ENCODE results near the gene CISD1. TPM values are rescaled to one million over a fixed set of nuclear protein-coding genes. Genes with fewer than 3 reads are reported as not detected.

The CISD1 gene
- total and polyA plus RNA-seq, 9 of the 15 experiments (the other 6 are each of a cell fraction or from before 2014, with no cell fraction given), result 35.8 to 342 (median 118) TPM

Other genes with a start within 250 kb of the CISD1 start
- 2.5 and 2.6 TPM in 2 replicates for gene IPMK, start 1.3 kb upstream of the CISD1 start, total RNA-seq (2014; rRNA removed)
- 4.2 and 4.9 TPM in 2 replicates for gene IPMK, start 1.3 kb upstream of the CISD1 start, total RNA-seq (2014; rRNA removed; fragmentation: Illumina TruSeq; extraction: Trizol)
- gene IPMK, start 1.3 kb upstream of the CISD1 start, total RNA-seq (2015; rRNA removed; fragmentation: Illumina TruSeq; extraction: Trizol), result 4.4 and 4.8 TPM in 2 replicates
- 3.5 and 3.6 TPM in 2 replicates for gene IPMK, start 1.3 kb upstream of the CISD1 start, total RNA-seq (2021)
- 1.7 and 2.7 TPM in 2 replicates for gene IPMK, start 1.3 kb upstream of the CISD1 start, polyA plus RNA-seq (2011; rRNA removed)
- 2.6 and 2.8 TPM in 2 replicates for gene IPMK, start 1.3 kb upstream of the CISD1 start, polyA plus RNA-seq (2014; fragmentation: Illumina TruSeq; extraction: Trizol)
- gene IPMK, start 1.3 kb upstream of the CISD1 start, polyA plus RNA-seq (2014; fragmentation: Nextera tagmentation; extraction: Ambion mirVana), result 1 to 10 TPM in 1 of 2 experiments, under 1 TPM in 1; 0.98 to 1.6 TPM
- gene IPMK, start 1.3 kb upstream of the CISD1 start, polyA plus RNA-seq (2014; rRNA removed), result 1.4 and 1.6 TPM in 2 replicates
- gene UBE2D1, start 65.8 kb downstream of the CISD1 start, total RNA-seq (2014; rRNA removed), result 5.3 and 6.2 TPM in 2 replicates
- 15.8 and 18.3 TPM in 2 replicates for gene UBE2D1, start 65.8 kb downstream of the CISD1 start, total RNA-seq (2014; rRNA removed; fragmentation: Illumina TruSeq; extraction: Trizol)
- gene UBE2D1, start 65.8 kb downstream of the CISD1 start, total RNA-seq (2015; rRNA removed; fragmentation: Illumina TruSeq; extraction: Trizol), result 16.6 and 17.8 TPM in 2 replicates
- gene UBE2D1, start 65.8 kb downstream of the CISD1 start, total RNA-seq (2021), result 12.3 and 13.8 TPM in 2 replicates
- gene UBE2D1, start 65.8 kb downstream of the CISD1 start, polyA plus RNA-seq (2011; rRNA removed), result 18.9 and 24.4 TPM in 2 replicates
- gene UBE2D1, start 65.8 kb downstream of the CISD1 start, polyA plus RNA-seq (2014; fragmentation: Illumina TruSeq; extraction: Trizol), result 9.9 and 13.5 TPM in 2 replicates
- gene UBE2D1, start 65.8 kb downstream of the CISD1 start, polyA plus RNA-seq (2014; fragmentation: Nextera tagmentation; extraction: Ambion mirVana), result 1 to 10 TPM; 4.1 to 6.4 TPM
- gene UBE2D1, start 65.8 kb downstream of the CISD1 start, polyA plus RNA-seq (2014; rRNA removed), result 7.9 and 9.0 TPM in 2 replicates
- 130 and 174 TPM in 2 replicates for gene TFAM, start 116.2 kb downstream of the CISD1 start, total RNA-seq (2014; rRNA removed)
- gene TFAM, start 116.2 kb downstream of the CISD1 start, total RNA-seq (2014; rRNA removed; fragmentation: Illumina TruSeq; extraction: Trizol), result 170 and 211 TPM in 2 replicates
- 153 and 155 TPM in 2 replicates for gene TFAM, start 116.2 kb downstream of the CISD1 start, total RNA-seq (2015; rRNA removed; fragmentation: Illumina TruSeq; extraction: Trizol)
- gene TFAM, start 116.2 kb downstream of the CISD1 start, total RNA-seq (2021), result 161 and 163 TPM in 2 replicates
- gene TFAM, start 116.2 kb downstream of the CISD1 start, polyA plus RNA-seq (2011; rRNA removed), result 53.7 and 74.3 TPM in 2 replicates
- gene TFAM, start 116.2 kb downstream of the CISD1 start, polyA plus RNA-seq (2014; fragmentation: Illumina TruSeq; extraction: Trizol), result 139 and 142 TPM in 2 replicates
- 100 to 1,000 TPM; 175 to 227 TPM for gene TFAM, start 116.2 kb downstream of the CISD1 start, polyA plus RNA-seq (2014; fragmentation: Nextera tagmentation; extraction: Ambion mirVana)
- gene TFAM, start 116.2 kb downstream of the CISD1 start, polyA plus RNA-seq (2014; rRNA removed), result 100 and 105 TPM in 2 replicates
- gene BICC1, start 243.7 kb downstream of the CISD1 start, total RNA-seq (2014; rRNA removed), result not detected in 2 replicates
- gene BICC1, start 243.7 kb downstream of the CISD1 start, total RNA-seq (2014; rRNA removed; fragmentation: Illumina TruSeq; extraction: Trizol), result not detected in 2 replicates
- not detected in 2 replicates for gene BICC1, start 243.7 kb downstream of the CISD1 start, total RNA-seq (2015; rRNA removed; fragmentation: Illumina TruSeq; extraction: Trizol)
- not detected in 2 replicates for gene BICC1, start 243.7 kb downstream of the CISD1 start, total RNA-seq (2021)
- gene BICC1, start 243.7 kb downstream of the CISD1 start, polyA plus RNA-seq (2011; rRNA removed), result not detected in 2 replicates
- not detected in 2 replicates for gene BICC1, start 243.7 kb downstream of the CISD1 start, polyA plus RNA-seq (2014; fragmentation: Illumina TruSeq; extraction: Trizol)
- not detected for gene BICC1, start 243.7 kb downstream of the CISD1 start, polyA plus RNA-seq (2014; fragmentation: Nextera tagmentation; extraction: Ambion mirVana)
- not detected in 2 replicates for gene BICC1, start 243.7 kb downstream of the CISD1 start, polyA plus RNA-seq (2014; rRNA removed)